IMR-90 (cell line): ENCODE data around the gene MT1H. TPM values are rescaled to one million over a fixed set of nuclear protein-coding genes. Genes with fewer than 3 reads are reported as not detected.
A peak's percentile ranks its signal among the peaks of the same experiment; 100 is the strongest.

Experiments used
- ATAC-seq: fragments of 200-7000 bp; cut with Tn5 transposase; 2 replicates; pipeline ENCODE4 v1.9.1; 2020; ENCODE audit warnings: low read depth, mild to moderate bottlenecking, moderate library complexity
- BruUV-seq: library from RNA; stranded (reverse); fragments of 400-500 nt; replicated peaks from 2 replicates; lab custom pipeline; 2021; lab: Mats Ljungman, UMichigan
- CTCF ChIA-PET: fragments of 300-600 bp; formaldehyde crosslinking; extraction: SDS; loops from one replicate; lab custom pipeline; 2021; ENCODE audit warnings: antibody characterized with exemption; lab: Yijun Ruan, JAX
- POLR2A ChIA-PET: fragments of 300-600 bp; sonication (Branson Sonifier 250); formaldehyde crosslinking; loops from one replicate; lab custom pipeline; 2022; ENCODE audit warnings: antibody characterized with exemption; ENCODE audit not compliant: unreplicated experiment; lab: Charles Lee
- DNase-seq: peaks from one replicate; pipeline ENCODE4 v3.0.0; 2013
- H2AFZ ChIP-seq: replicated peaks from 2 replicates; pipeline ENCODE3; 2013; ENCODE audit warnings: low read length, mild to moderate bottlenecking; ENCODE audit not compliant: poor library complexity
- H2AK5ac ChIP-seq: 2 replicates; pipeline ENCODE4 v1.6.1; 2013; ENCODE audit warnings: low read depth, low read length, inconsistent platforms
- H2AK9ac ChIP-seq: replicated peaks from 2 replicates; pipeline ENCODE3; 2013; ENCODE audit warnings: mild to moderate bottlenecking, low read depth, low read length, moderate library complexity; ENCODE audit not compliant: poor library complexity
- H2BK120ac ChIP-seq: 2 replicates; pipeline ENCODE4 v1.6.1; 2013; ENCODE audit warnings: low read depth, low read length, inconsistent platforms
- H2BK15ac ChIP-seq: 3 replicates; pipeline ENCODE4 v1.6.1; 2013; ENCODE audit warnings: low read depth, low read length, inconsistent platforms
- H2BK20ac ChIP-seq: 2 replicates; pipeline ENCODE4 v1.6.1; 2013; ENCODE audit warnings: low read depth, mild to moderate bottlenecking, inconsistent platforms, low read length, moderate library complexity
- H2BK5ac ChIP-seq: 2 replicates; pipeline ENCODE4 v1.6.1; 2013; ENCODE audit warnings: mild to moderate bottlenecking, low read depth, low read length, inconsistent platforms; ENCODE audit not compliant: poor library complexity, severe bottlenecking
- H3K14ac ChIP-seq: replicated peaks from 2 replicates; pipeline ENCODE4 v1.6.1; 2013; ENCODE audit warnings: low read depth, low read length, inconsistent platforms
- H3K18ac ChIP-seq: 2 replicates; pipeline ENCODE4 v1.6.1; 2013; ENCODE audit warnings: low read depth, low read length, control low read depth
- H3K23ac ChIP-seq: 2 replicates; pipeline ENCODE4 v1.6.1; 2013; ENCODE audit warnings: low read depth, low read length, inconsistent platforms
- H3K27ac ChIP-seq: 2 replicates; pipeline ENCODE4 v1.5.1; 2013; ENCODE audit warnings: mild to moderate bottlenecking, control low read depth, low read length; ENCODE audit not compliant: insufficient read depth
- H3K27me3 ChIP-seq: 2 replicates; pipeline ENCODE4 v1.6.1; 2013; ENCODE audit warnings: low read length; ENCODE audit not compliant: control insufficient read depth, insufficient read depth
- H3K36me3 ChIP-seq: 2 replicates; pipeline ENCODE4 v1.6.1; 2013; ENCODE audit warnings: low read length, mixed read lengths; ENCODE audit not compliant: control insufficient read depth, insufficient read depth
- H3K4ac ChIP-seq: 2 replicates; pipeline ENCODE4 v1.6.1; 2013; ENCODE audit warnings: low read depth, low read length, inconsistent platforms
- H3K4me1 ChIP-seq: 2 replicates; pipeline ENCODE4 v1.6.1; 2013; ENCODE audit warnings: low read length, mixed read lengths; ENCODE audit not compliant: control insufficient read depth, insufficient read depth
- H3K4me2 ChIP-seq: 2 replicates; pipeline ENCODE4 v1.6.1; 2013; ENCODE audit warnings: low read depth, mild to moderate bottlenecking, control low read depth, low read length, moderate library complexity
- H3K4me3 ChIP-seq: 2 replicates; pipeline ENCODE4 v1.5.1; 2013; ENCODE audit warnings: low read depth, mild to moderate bottlenecking, control low read depth, low read length, moderate library complexity; ENCODE audit not compliant: insufficient read depth
- H3K56ac ChIP-seq: 2 replicates; pipeline ENCODE4 v1.6.1; 2013; ENCODE audit warnings: low read length, inconsistent platforms; ENCODE audit not compliant: insufficient read depth; ENCODE audit errors: extremely low read depth
- H3K79me1 ChIP-seq, 2 experiments: 2 replicates each; pipeline ENCODE4 v1.6.1; 2013; ENCODE audit warnings: low read length in 2 of 2, inconsistent platforms in 1 of 2, low read depth in 1 of 2
- H3K9ac ChIP-seq: 2 replicates; pipeline ENCODE4 v1.6.1; 2013; ENCODE audit warnings: low read depth, low read length, control low read depth
- H3K9me1 ChIP-seq: 2 replicates; pipeline ENCODE4 v1.6.1; 2013; ENCODE audit warnings: low read length, inconsistent platforms; ENCODE audit not compliant: insufficient read depth
- H3K9me3 ChIP-seq: 2 replicates; pipeline ENCODE4 v1.6.1; 2013; ENCODE audit warnings: low read length; ENCODE audit not compliant: control insufficient read depth, insufficient read depth
- H4K20me1 ChIP-seq: 2 replicates; pipeline ENCODE4 v1.6.1; 2013; ENCODE audit warnings: low read length, inconsistent platforms; ENCODE audit not compliant: insufficient read depth
- H4K5ac ChIP-seq: 2 replicates; pipeline ENCODE4 v1.6.1; 2013; ENCODE audit warnings: mild to moderate bottlenecking, low read depth, low read length, control low read depth
- H4K8ac ChIP-seq, 2 experiments: 2 replicates each; pipeline ENCODE4 v1.6.1; 2013; ENCODE audit warnings: low read depth in 2 of 2, low read length in 2 of 2, control low read depth in 1 of 2, inconsistent platforms in 1 of 2
- H4K91ac ChIP-seq: 2 replicates; pipeline ENCODE4 v1.6.1; 2013; ENCODE audit warnings: low read depth, low read length, inconsistent platforms; ENCODE audit not compliant: insufficient read depth
- FOS ChIP-seq: fragments of 150-350 bp; IDR thresholded peaks from 2 replicates; pipeline ENCODE4 v1.6.1; 2016; ENCODE audit warnings: low read depth, low read length
- MAFK ChIP-seq: IDR thresholded peaks from 2 replicates; pipeline ENCODE4 v1.6.1; 2012; ENCODE audit warnings: low read depth, low read length, improper control_type of control experiment
- NFE2L2 ChIP-seq: fragments of 150-350 bp; IDR thresholded peaks from 2 replicates; pipeline ENCODE4 v1.6.1; 2016; ENCODE audit warnings: low read depth, mild to moderate bottlenecking, low read length
- POLR2A ChIP-seq: IDR thresholded peaks from 2 replicates; pipeline ENCODE4 v1.6.1; 2012; ENCODE audit warnings: mild to moderate bottlenecking, low read depth, low read length
- WGBS, 2 experiments: methylation state at CpG; one replicate each; pipeline versions ENCODE4 v1.1.5 to v1.1.7; 2013; ENCODE audit warnings: missing lambda C conversion rate in 2 of 2; ENCODE audit not compliant: insufficient read length in 1 of 2; ENCODE audit errors: extremely low coverage in 2 of 2; 5-methylcytosine and 5-hydroxymethylcytosine counted together
- dilution Hi-C: fragments of 300-500 bp; cut with HindIII; formaldehyde crosslinking; loops from one replicate; pipeline ENCODE4 v1.14.3; 2018; ENCODE audit warnings: low sequenced_read_pairs; ENCODE audit not compliant: unreplicated experiment
- in situ Hi-C: fragments of 300-500 bp; cut with MboI; formaldehyde crosslinking; loops from 3 replicates; pipeline ENCODE4 v1.14.3; 2019; ENCODE audit warnings: low sequenced_read_pairs, inconsistent platforms, mixed read lengths
- intact Hi-C: fragments of 100-400 bp; cut with micrococcal nuclease; formaldehyde crosslinking; loops from 2 replicates; pipeline ENCODE4 v1.10.0; 2022
- polyA plus RNA-seq, 3 experiments: library from polyadenylated mRNA; depleted of rRNA; stranded (reverse); fragments of >200 nt; gene quantifications; 2 replicates each; pipeline ENCODE4 v1.2.3, GENCODE V29; 2012; ENCODE audit warnings: low replicate concordance in 1 of 3
- total RNA-seq: library from RNA; depleted of rRNA; stranded (reverse); fragments of >200 nt; gene quantifications from 2 replicates; pipeline ENCODE4 v1.2.3, GENCODE V29; 2012

Gene MT1H
- total and polyA plus RNA-seq, 2 of the 4 experiments (the other 2 are of a cell fraction), result not detected

DNA sequence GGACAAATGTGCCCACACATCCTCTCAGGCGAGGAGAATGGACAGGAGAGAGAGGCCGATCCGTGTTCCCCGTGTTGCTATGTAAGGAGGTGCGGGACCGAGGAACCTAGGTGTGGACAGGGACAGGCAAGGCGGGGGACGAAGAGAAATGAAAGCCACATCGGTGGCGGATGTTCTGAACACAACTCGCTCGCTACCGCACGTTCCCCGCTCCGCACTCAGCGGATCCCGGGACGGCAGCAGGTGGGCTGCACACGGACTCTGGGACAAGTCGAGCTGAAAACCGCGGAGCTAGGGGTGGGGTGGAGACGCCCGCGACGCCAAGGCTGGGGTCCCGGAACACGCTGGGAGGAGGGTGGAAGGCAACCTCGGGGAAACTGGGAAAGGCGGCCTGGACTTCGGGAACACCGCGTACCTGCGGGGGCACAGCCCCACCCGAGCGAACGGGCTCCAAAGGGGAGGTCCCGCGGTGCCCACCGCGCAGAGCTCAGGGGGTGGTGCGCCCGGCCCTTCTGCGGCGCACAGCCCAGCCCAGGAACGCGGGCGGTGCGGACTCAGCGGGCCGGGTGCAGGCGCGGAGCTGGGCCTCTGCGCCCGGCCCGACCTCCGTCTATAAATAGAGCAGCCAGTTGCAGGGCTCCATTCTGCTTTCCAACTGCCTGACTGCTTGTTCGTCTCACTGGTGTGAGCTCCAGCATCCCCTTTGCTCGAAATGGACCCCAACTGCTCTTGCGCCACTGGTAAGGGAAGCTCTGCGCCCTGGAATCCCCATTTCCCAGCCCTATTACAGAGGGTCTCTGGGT is 44.3 kb upstream of the MT1H start, which contains the start of gene MT1E:
TSS of gene MT1E (plus strand) at position 642 of the 803 bp plus-strand sequence. CDS start at position 713, 71 bp downstream.
- peaks cover 3 to 13% of the 10 kb centered on the region in 2 experiments; a peak in 3 of 4 replicates for H3K79me1 ChIP-seq
- peaks cover 4% of the 10 kb centered on the region; the same call in 1 of the 2 replicates for H3K9me1 ChIP-seq
- peak within 1 kb of the TSS; percentile 92 for H2BK5ac ChIP-seq
- H4K20me1 ChIP-seq, result no peaks in the 10 kb centered on the region
- intact Hi-C loops, result loop anchor here (5.0 kb wide), 1 partner anchor 57 kb away; the partner anchor contains the start of gene MT1X
- peak within 1 kb of the TSS; percentile 98 for H2AFZ ChIP-seq
- in situ Hi-C loops, result no loop called here
- H4K91ac ChIP-seq, result peak within 1 kb of the TSS; percentile 96
- H2BK20ac ChIP-seq, result peak within 1 kb of the TSS; percentile 79
- peak; percentile 76 for DNase-seq
- H3K9ac ChIP-seq, result peak within 1 kb of the TSS; percentile 84
- H3K18ac ChIP-seq, result peak within 1 kb of the TSS; percentile 91
- H3K9me3 ChIP-seq, result no peaks in the 10 kb centered on the region
- no TSS peak for BruUV-seq
- peak within 1 kb of the TSS; percentile 98 for H4K5ac ChIP-seq
- H3K27me3 ChIP-seq, result no peaks in the 10 kb centered on the region
- H3K23ac ChIP-seq, result peak within 1 kb of the TSS; percentile 96
- H3K36me3 ChIP-seq, result no peaks in the 10 kb centered on the region
- H3K56ac ChIP-seq, result peak within 1 kb of the TSS; percentile 88
- peak within 1 kb of the TSS; percentile 92 for H2BK120ac ChIP-seq
- H4K8ac ChIP-seq, result peak within 1 kb of the TSS; percentile 97 to 98
- ChIA-PET POLR2A (interaction anchor here (0.6 to 3.8 kb wide), 3 partner anchors 8 to 408 kb away, joined by 3 to 37 read pairs (median 12); partner anchors contain the start of gene MT2A), CTCF (interaction anchor here (1.5 kb wide), 1 partner anchor 14 kb away, joined by 3 read pairs; no protein-coding TSS in a partner anchor)
- ATAC-seq, result peak; percentile 91
- TF ChIP-seq MAFK, result no peak
- peak; percentile 95 for TF ChIP-seq POLR2A
- TF ChIP-seq FOS, result no peak
- no peak for TF ChIP-seq NFE2L2
- H3K4me2 ChIP-seq, result peak within 1 kb of the TSS; percentile 96
- 13% methylated on average over 30 of the region's 62 CpGs; no CpG with 5 or more reads in 1 of the 2 experiments for WGBS, 2 experiments
- H3K14ac ChIP-seq, result peak within 1 kb of the TSS; percentile 96
- peak within 1 kb of the TSS; percentile 51 for H3K4me3 ChIP-seq
- peaks cover 17% of the 10 kb centered on the region for H3K4me1 ChIP-seq
- dilution Hi-C loops, result no loop called here
- H2AK9ac ChIP-seq, result peak within 1 kb of the TSS; percentile 97
- H2AK5ac ChIP-seq, result peak within 1 kb of the TSS; percentile 100
- peak within 1 kb of the TSS; percentile 95 for H2BK15ac ChIP-seq
- peak within 1 kb of the TSS; percentile 97 for H3K4ac ChIP-seq
- peak within 1 kb of the TSS; percentile 85 for H3K27ac ChIP-seq
